Keratinocyte (primary cell): ENCODE results near the gene OR5H15.

ENCODE experiments used
- EZH2 ChIP-seq: IDR thresholded peaks from one replicate; pipeline ENCODE4 v1.6.1; 2012; ENCODE audit warnings: inconsistent platforms, mild to moderate bottlenecking, low read length, moderate library complexity
- TF ChIP-seq, protein P1 (sequence below), 3 experiments: IDR thresholded peaks in 1 of 3; conservative IDR thresholded peaks in 1 of 3; optimal IDR thresholded peaks in 1 of 3; 2 replicates in 2 of 3; 3 replicates in 1 of 3; pipeline versions ENCODE3 to v1.5.1; 2011; ENCODE audit warnings: low read length in 3 of 3, mild to moderate bottlenecking in 3 of 3, moderate library complexity in 2 of 3, control low read depth in 1 of 3, inconsistent platforms in 1 of 3; ENCODE audit not compliant: insufficient read depth in 2 of 3; ENCODE audit errors: extremely low read depth in 1 of 3

DNA sequence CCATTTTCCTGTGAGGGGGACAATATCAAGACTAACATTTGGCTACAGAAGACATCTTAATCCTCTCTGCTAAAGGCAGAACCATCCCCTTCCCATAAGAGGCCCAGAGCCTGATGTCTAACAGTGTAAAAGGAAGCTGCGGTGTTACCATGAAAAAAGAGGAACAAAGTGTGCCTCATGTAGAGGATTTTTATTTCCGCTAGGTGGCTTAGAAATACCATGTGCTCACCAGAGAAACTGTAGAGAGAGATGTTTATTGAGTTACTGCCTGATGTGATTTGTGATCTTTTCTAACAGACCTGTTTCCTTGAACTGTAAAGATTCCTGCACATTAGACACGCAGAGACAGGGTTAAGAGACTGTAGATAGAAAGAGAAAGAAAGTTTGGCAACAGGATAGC is 22.0 kb downstream of the OR5H15 start:
- TF ChIP-seq, protein P1, sequence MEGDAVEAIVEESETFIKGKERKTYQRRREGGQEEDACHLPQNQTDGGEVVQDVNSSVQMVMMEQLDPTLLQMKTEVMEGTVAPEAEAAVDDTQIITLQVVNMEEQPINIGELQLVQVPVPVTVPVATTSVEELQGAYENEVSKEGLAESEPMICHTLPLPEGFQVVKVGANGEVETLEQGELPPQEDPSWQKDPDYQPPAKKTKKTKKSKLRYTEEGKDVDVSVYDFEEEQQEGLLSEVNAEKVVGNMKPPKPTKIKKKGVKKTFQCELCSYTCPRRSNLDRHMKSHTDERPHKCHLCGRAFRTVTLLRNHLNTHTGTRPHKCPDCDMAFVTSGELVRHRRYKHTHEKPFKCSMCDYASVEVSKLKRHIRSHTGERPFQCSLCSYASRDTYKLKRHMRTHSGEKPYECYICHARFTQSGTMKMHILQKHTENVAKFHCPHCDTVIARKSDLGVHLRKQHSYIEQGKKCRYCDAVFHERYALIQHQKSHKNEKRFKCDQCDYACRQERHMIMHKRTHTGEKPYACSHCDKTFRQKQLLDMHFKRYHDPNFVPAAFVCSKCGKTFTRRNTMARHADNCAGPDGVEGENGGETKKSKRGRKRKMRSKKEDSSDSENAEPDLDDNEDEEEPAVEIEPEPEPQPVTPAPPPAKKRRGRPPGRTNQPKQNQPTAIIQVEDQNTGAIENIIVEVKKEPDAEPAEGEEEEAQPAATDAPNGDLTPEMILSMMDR (optimal IDR thresholded peaks at IDR 0.05 in 1 of 3, IDR thresholded peaks at IDR 0.05 in 1 of 3, conservative IDR thresholded peaks at IDR 0.05 in 1 of 3; ENCODE audit: extremely low read depth in 1 of 3, insufficient read depth in 2 of 3, low read length in 3 of 3), result peak in 2 of 3 experiments; percentile 29 to 33
- TF ChIP-seq EZH2, result no peak
